Natural killer cell treated with Interleukin-12 subunit alpha and Interleukin-12 subunit beta and Interleukin-15 and Interleukin-18, amount 100 ng/mL, for 72 hours (primary cell): Measurements from ENCODE around the gene ACAA1. TPM values are rescaled to one million over a fixed set of nuclear protein-coding genes. Genes with fewer than 3 reads are reported as not detected.
"Not testable (repeated sequence)": the region's sequence is repeated elsewhere in the genome, so short reads cannot be mapped to it uniquely, and the experiment has no call there.

ENCODE experiments used
- ATAC-seq, 2 donors: fragments of 150-1000 bp; cut with Tn5 transposase in 1 of 2; sonication (Bioruptor Pico), chemical (Tn5 transposase) in 1 of 2; 2 replicates each; pipeline ENCODE4 v1.10.0; 2021
- DNase-seq: peaks from one replicate; pipeline ENCODE4 v3.0.0; 2022; ENCODE audit warnings: low spot score
- H3K27ac Mint-ChIP-seq, 2 donors: 1 replicate in 1 of 2; 2 replicates in 1 of 2; pipeline ENCODE4 v1.8.0; 2022; ENCODE audit warnings: mixed read lengths in 2 of 2, mild to moderate bottlenecking in 1 of 2, moderate library complexity in 1 of 2
- H3K27me3 Mint-ChIP-seq, 2 donors: 1 replicate in 1 of 2; 2 replicates in 1 of 2; pipeline ENCODE4 v1.8.0; 2022; ENCODE audit warnings: mixed read lengths in 2 of 2
- H3K36me3 Mint-ChIP-seq: one replicate; pipeline ENCODE4 v1.8.0; 2022; ENCODE audit warnings: mixed read lengths
- H3K4me1 Mint-ChIP-seq, 2 donors: 1 replicate in 1 of 2; 2 replicates in 1 of 2; pipeline ENCODE4 v1.8.0; 2022; ENCODE audit warnings: low read depth in 2 of 2, mixed read lengths in 2 of 2, mild to moderate bottlenecking in 1 of 2
- H3K4me3 Mint-ChIP-seq: one replicate; pipeline ENCODE4 v1.8.0; 2022; ENCODE audit warnings: mixed read lengths
- H3K9me3 Mint-ChIP-seq: 2 replicates; pipeline ENCODE4 v1.8.0; 2022; ENCODE audit warnings: mixed read lengths
- total RNA-seq, 2 donors: library from RNA; stranded (reverse); gene quantifications; one replicate each; pipeline ENCODE4 v1.2.3, GENCODE V29; 2022

ACAA1 gene
- total RNA-seq, 2 donors from 2014 or later: 78.6 to 88.2 TPM

- DNase-seq (no peak), ATAC-seq (no peak)
- Mint-ChIP-seq H3K27ac (peak overlapping the region; percentile 94 to 97), H3K27me3 (no peaks in the 10 kb centered on the region), H3K36me3 (no peaks in the 10 kb centered on the region), H3K4me3 (peak overlapping the region; percentile 95), H3K9me3 (no peaks in the 10 kb centered on the region), H3K4me1 (peaks cover 32 to 40% of the 10 kb centered on the region in 2 donors)
Observed at GRCh38 chr3:38163841-38164642, 27.1 kb upstream of the ACAA1 start.

GRCh38 chr3:38163117-38163840, 26.4 kb upstream of the ACAA1 start:
- Mint-ChIP-seq H3K4me3 (no peak overlapping the region), H3K27me3 (no peaks in the 10 kb centered on the region), H3K9me3 (no peaks in the 10 kb centered on the region), H3K36me3 (no peaks in the 10 kb centered on the region), H3K27ac (no peak overlapping the region), H3K4me1 (peaks cover 25 to 32% of the 10 kb centered on the region in 2 donors)
- ATAC-seq (no peak), DNase-seq (no peak)

- not testable (repeated sequence) for H3K9me3 Mint-ChIP-seq, H3K36me3 Mint-ChIP-seq, ATAC-seq, DNase-seq, H3K4me3 Mint-ChIP-seq, H3K4me1 Mint-ChIP-seq, H3K27ac Mint-ChIP-seq, H3K27me3 Mint-ChIP-seq
Observed at GRCh38 chr3:38160704-38161103, 23.8 kb upstream of the ACAA1 start.

GRCh38 chr3:38158472-38158871, 21.5 kb upstream of the ACAA1 start:
- Mint-ChIP-seq H3K4me3 (no peak overlapping the region), H3K4me1 (peaks cover 12% of the 10 kb centered on the region in 2 donors), H3K36me3 (no peaks in the 10 kb centered on the region), H3K9me3 (no peaks in the 10 kb centered on the region), H3K27me3 (no peaks in the 10 kb centered on the region), H3K27ac (no peak overlapping the region)
- no peak for DNase-seq
- peak in 1 of 2 donors; percentile 20 for ATAC-seq

DNA sequence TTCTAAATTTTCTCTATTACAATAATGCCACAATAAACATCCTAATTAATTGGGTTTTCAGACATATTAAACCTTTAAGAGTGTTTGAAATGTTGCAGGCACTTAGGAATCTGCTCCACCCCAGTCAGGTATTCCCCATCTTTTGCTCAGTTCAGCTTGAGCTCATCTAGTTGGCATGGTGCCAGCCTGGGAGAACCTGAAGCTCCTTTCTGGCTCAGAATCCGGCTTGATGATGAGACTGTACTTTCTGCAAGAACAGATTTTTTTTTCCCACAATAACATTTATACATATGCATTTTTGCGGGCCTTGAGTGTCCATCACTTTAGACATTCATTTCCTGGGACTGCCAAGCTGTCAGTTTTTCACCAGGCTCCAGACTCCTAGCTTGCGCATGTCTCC, 20.7 kb upstream of the ACAA1 start:
- no peak overlapping the region for H3K4me3 Mint-ChIP-seq
- DNase-seq: no peak
- peaks cover 19 to 21% of the 10 kb centered on the region in 2 donors for H3K4me1 Mint-ChIP-seq
- no peaks in the 10 kb centered on the region for H3K27me3 Mint-ChIP-seq
- H3K9me3 Mint-ChIP-seq: no peaks in the 10 kb centered on the region
- H3K27ac Mint-ChIP-seq: no peak overlapping the region
- H3K36me3 Mint-ChIP-seq: no peaks in the 10 kb centered on the region
- no peak for ATAC-seq

DNA sequence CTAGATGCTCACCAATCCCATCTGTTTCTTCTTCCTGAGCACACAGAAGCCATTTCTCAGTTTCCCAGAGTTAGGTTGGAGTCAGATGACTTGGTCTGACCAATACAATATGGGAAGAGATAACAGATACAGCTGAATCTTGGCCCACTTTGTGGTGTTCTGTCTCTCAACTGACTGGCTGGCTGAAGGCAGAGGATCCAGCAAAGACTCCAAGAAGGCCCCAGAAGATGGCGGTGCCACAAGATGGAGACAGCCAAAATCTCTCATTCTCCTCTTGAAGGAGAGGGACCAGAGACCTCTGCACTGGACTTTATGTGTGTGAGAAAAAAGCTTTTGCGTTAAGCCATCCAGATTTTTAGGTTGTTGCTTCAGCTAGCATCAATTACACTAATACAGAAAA, 20.2 kb upstream of the ACAA1 start:
- H3K27me3 Mint-ChIP-seq: no peaks in the 10 kb centered on the region
- H3K4me3 Mint-ChIP-seq: no peak overlapping the region
- no peaks in the 10 kb centered on the region for H3K36me3 Mint-ChIP-seq
- H3K9me3 Mint-ChIP-seq: no peaks in the 10 kb centered on the region
- DNase-seq (no peak), ATAC-seq (no peak)
- H3K27ac Mint-ChIP-seq: no peak overlapping the region
- peaks cover 19 to 23% of the 10 kb centered on the region in 2 donors for H3K4me1 Mint-ChIP-seq

DNA sequence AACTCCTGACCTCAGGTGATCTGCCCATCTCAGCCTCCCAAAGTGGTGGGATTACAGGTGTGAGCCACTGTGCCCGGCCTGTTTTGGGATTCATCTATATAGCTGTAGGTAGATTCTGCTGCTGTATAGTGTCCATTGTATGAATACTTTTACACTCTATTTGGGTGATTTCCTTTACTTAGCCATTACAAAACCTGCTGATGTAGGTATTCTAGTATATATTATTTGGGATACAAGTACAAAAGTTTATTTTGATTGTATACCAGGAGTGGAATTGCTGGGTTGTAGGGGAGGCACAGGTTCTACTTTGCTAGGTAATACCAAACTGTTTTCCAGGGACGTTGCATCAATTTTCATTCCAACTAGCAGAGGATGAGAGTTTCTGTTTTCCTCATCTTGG, 18.9 kb upstream of the ACAA1 start:
- no peak overlapping the region for H3K4me3 Mint-ChIP-seq
- no peak for DNase-seq
- no peaks in the 10 kb centered on the region for H3K9me3 Mint-ChIP-seq
- H3K36me3 Mint-ChIP-seq: no peaks in the 10 kb centered on the region
- no peaks in the 10 kb centered on the region for H3K27me3 Mint-ChIP-seq
- no peak overlapping the region for H3K27ac Mint-ChIP-seq
- ATAC-seq: no peak
- H3K4me1 Mint-ChIP-seq: peaks cover 29 to 36% of the 10 kb centered on the region in 2 donors

DNA sequence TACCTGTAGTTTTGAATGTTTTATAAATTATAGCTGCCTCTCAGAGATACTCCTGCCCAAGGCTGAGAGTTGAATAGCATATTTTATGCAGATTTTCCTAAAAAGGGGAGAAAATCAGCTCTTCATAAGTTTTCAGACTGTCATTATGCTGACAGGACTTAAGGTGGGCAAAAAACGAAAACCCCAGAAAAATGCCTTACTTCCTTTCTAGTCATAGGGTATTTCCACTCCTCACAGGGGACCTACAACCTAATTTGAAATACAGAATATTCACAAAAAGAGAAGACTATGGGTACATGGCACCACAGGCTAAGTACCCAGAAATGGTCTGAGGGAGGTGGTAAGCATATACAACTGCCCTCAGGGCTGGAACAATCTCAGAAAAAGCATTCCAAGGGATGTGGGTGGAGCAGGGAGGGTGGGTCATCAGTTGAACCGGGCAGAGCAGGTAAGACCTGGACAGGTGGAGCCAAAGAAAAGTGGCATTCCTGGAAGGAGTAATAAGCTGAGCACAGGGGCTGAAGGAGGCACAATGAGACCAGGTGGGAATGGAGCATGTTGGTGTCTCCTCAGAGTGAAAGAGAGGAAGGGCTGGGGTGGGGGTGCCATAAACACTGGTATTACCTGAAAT, 17.8 kb upstream of the ACAA1 start:
- Mint-ChIP-seq H3K27ac (peak overlapping the region; percentile 59 to 80), H3K36me3 (no peaks in the 10 kb centered on the region), H3K9me3 (no peaks in the 10 kb centered on the region), H3K4me3 (peak overlapping the region; percentile 33), H3K4me1 (peaks cover 29 to 37% of the 10 kb centered on the region in 2 donors), H3K27me3 (no peaks in the 10 kb centered on the region)
- no peak for ATAC-seq
- no peak for DNase-seq

GRCh38 chr3:38154033-38154494, 17.1 kb upstream of the ACAA1 start:
- DNase-seq: no peak
- ATAC-seq: peak; percentile 60 to 82
- Mint-ChIP-seq H3K4me3 (peak overlapping the region; percentile 33), H3K9me3 (no peaks in the 10 kb centered on the region), H3K27me3 (no peaks in the 10 kb centered on the region), H3K27ac (peak overlapping the region; percentile 59 to 80), H3K36me3 (no peaks in the 10 kb centered on the region), H3K4me1 (peaks cover 31 to 37% of the 10 kb centered on the region in 2 donors)

DNA sequence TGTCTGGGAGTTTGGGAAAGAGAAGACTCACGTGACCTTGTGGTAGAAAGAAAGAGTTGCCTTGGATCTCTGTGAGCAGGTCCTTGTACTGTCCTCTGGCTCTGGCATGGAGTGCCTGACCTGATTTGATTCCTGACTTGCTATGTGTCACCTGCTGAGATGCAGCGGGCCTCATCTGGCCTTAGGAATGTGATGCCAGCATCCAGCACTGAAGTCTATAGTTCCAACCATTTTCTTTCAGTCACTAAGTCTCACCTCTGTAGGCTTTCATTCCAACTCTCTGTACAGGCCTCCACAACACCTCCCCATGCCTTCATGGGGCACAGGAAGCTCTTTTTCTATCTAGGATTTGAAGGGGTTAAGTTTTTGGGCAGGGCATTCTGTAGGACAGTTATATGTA, 16.3 kb upstream of the ACAA1 start:
- Mint-ChIP-seq H3K9me3 (no peaks in the 10 kb centered on the region), H3K36me3 (no peaks in the 10 kb centered on the region), H3K4me1 (peaks cover 31 to 37% of the 10 kb centered on the region in 2 donors), H3K27ac (peak overlapping the region; percentile 59 to 80), H3K4me3 (peak overlapping the region; percentile 33), H3K27me3 (no peaks in the 10 kb centered on the region)
- ATAC-seq (no peak), DNase-seq (no peak)

DNA sequence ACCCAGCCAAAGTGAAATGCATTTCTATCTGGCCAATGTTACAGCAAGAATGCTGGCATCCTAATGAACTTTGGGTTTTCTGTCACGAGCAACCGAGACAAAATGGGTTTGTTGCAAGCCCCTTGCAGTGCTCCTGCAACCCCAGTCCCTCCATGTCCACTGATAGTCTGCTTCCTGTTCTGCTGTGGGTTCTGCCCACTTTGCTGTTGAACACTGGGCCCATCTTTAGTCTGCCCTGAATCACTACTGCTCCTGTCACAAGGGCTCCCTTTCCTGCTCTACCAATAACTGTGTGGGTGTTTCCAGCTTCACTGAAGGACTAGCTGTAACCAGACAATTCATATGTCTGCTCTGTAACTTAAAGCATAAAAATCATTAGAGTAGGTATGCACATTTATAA, 15.7 kb upstream of the ACAA1 start:
- no peaks in the 10 kb centered on the region for H3K36me3 Mint-ChIP-seq
- H3K4me1 Mint-ChIP-seq: peaks cover 34 to 37% of the 10 kb centered on the region in 2 donors
- peak overlapping the region; percentile 59 to 80 for H3K27ac Mint-ChIP-seq
- H3K27me3 Mint-ChIP-seq: no peaks in the 10 kb centered on the region
- ATAC-seq (no peak), DNase-seq (peak; percentile 12)
- no peak overlapping the region for H3K4me3 Mint-ChIP-seq
- H3K9me3 Mint-ChIP-seq: no peaks in the 10 kb centered on the region

GRCh38 chr3:38151667-38152265, 14.8 kb upstream of the ACAA1 start:
- Mint-ChIP-seq H3K27me3 (no peaks in the 10 kb centered on the region), H3K4me1 (peaks cover 34 to 37% of the 10 kb centered on the region in 2 donors), H3K36me3 (peaks cover 6% of the 10 kb centered on the region), H3K4me3 (peak overlapping the region; percentile 53), H3K27ac (peak overlapping the region; percentile 80 to 83), H3K9me3 (peaks cover 2% of the 10 kb centered on the region)
- DNase-seq: peak; percentile 2
- ATAC-seq: peak in 1 of 2 donors; percentile 79

- peak overlapping the region; percentile 53 for H3K4me3 Mint-ChIP-seq
- peaks cover 12% of the 10 kb centered on the region for H3K36me3 Mint-ChIP-seq
- peak overlapping the region; percentile 80 to 83 for H3K27ac Mint-ChIP-seq
- ATAC-seq (no peak), DNase-seq (no peak)
- H3K27me3 Mint-ChIP-seq: no peaks in the 10 kb centered on the region
- peaks cover 6% of the 10 kb centered on the region for H3K9me3 Mint-ChIP-seq
- H3K4me1 Mint-ChIP-seq: peaks cover 34 to 37% of the 10 kb centered on the region in 2 donors
Observed at GRCh38 chr3:38150780-38151528, 14.0 kb upstream of the ACAA1 start.
